ENCODE measurements around the gene CA4.

GRCh38 chr17:60129164-60129563, 20.6 kb upstream of the CA4 start:
- TF ChIP-seq POLR2A (IDR thresholded peaks at IDR 0.05) = no peak
- TF ChIP-seq CTCF (IDR thresholded peaks at IDR 0.05) = no peak
